Measurements from ENCODE around the gene EXOSC5. TPM values are rescaled to one million over a fixed set of nuclear protein-coding genes. Genes with fewer than 3 reads are reported as not detected.
A peak's percentile ranks its signal among the peaks of the same experiment; 100 is the strongest.

The EXOSC5 gene
- total and polyA plus RNA-seq, 2 experiments from 2014 or later = 13.7 to 21.2 TPM

GRCh38 chr19:41354343-41354953 is 42.7 kb downstream of the EXOSC5 start:
- TF ChIP-seq EZH2 (IDR thresholded peaks at IDR 0.05; ENCODE audit: borderline replicate concordance) (no peak), EZH2phosphoT487 (IDR thresholded peaks at IDR 0.05; ENCODE audit: low read depth, severe bottlenecking, unreplicated experiment) (no peak)
- TF ChIP-seq, protein P1, sequence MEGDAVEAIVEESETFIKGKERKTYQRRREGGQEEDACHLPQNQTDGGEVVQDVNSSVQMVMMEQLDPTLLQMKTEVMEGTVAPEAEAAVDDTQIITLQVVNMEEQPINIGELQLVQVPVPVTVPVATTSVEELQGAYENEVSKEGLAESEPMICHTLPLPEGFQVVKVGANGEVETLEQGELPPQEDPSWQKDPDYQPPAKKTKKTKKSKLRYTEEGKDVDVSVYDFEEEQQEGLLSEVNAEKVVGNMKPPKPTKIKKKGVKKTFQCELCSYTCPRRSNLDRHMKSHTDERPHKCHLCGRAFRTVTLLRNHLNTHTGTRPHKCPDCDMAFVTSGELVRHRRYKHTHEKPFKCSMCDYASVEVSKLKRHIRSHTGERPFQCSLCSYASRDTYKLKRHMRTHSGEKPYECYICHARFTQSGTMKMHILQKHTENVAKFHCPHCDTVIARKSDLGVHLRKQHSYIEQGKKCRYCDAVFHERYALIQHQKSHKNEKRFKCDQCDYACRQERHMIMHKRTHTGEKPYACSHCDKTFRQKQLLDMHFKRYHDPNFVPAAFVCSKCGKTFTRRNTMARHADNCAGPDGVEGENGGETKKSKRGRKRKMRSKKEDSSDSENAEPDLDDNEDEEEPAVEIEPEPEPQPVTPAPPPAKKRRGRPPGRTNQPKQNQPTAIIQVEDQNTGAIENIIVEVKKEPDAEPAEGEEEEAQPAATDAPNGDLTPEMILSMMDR (IDR thresholded peaks at IDR 0.05; ENCODE audit: poor library complexity) = no peak
- no peak for DNase-seq (ENCODE audit: low spot score)
- H3K4me3 ChIP-seq = peak overlapping the region; percentile 80
- peak overlapping the region; percentile 65 for H3K27ac ChIP-seq
- peaks cover 5% of the 10 kb centered on the region for H3K27me3 ChIP-seq
- H3K79me2 ChIP-seq = peaks cover 30% of the 10 kb centered on the region
- no peaks in the 10 kb centered on the region for H3K36me3 ChIP-seq (replicated peaks; ENCODE audit: insufficient read depth, low read depth)
- H3K9me3 ChIP-seq (ENCODE audit: low read depth) = no peaks in the 10 kb centered on the region
- peak overlapping the region; percentile 89 for H3K4me2 ChIP-seq
- peaks cover 10% of the 10 kb centered on the region for H4K20me1 ChIP-seq (ENCODE audit: insufficient read depth, poor library complexity, severe bottlenecking)
- peak overlapping the region; percentile 73 for H2AFZ ChIP-seq
- H3K9me2 ChIP-seq (replicated peaks; ENCODE audit: insufficient read depth) = no peaks in the 10 kb centered on the region
- H3K4me1 ChIP-seq (ENCODE audit: insufficient read depth) = peaks cover 6% of the 10 kb centered on the region
- 90% methylated on average over 23 of the region's 23 CpGs for WGBS (ENCODE audit: low lambda C conversion rate, missing lambda C conversion rate)

DNA sequence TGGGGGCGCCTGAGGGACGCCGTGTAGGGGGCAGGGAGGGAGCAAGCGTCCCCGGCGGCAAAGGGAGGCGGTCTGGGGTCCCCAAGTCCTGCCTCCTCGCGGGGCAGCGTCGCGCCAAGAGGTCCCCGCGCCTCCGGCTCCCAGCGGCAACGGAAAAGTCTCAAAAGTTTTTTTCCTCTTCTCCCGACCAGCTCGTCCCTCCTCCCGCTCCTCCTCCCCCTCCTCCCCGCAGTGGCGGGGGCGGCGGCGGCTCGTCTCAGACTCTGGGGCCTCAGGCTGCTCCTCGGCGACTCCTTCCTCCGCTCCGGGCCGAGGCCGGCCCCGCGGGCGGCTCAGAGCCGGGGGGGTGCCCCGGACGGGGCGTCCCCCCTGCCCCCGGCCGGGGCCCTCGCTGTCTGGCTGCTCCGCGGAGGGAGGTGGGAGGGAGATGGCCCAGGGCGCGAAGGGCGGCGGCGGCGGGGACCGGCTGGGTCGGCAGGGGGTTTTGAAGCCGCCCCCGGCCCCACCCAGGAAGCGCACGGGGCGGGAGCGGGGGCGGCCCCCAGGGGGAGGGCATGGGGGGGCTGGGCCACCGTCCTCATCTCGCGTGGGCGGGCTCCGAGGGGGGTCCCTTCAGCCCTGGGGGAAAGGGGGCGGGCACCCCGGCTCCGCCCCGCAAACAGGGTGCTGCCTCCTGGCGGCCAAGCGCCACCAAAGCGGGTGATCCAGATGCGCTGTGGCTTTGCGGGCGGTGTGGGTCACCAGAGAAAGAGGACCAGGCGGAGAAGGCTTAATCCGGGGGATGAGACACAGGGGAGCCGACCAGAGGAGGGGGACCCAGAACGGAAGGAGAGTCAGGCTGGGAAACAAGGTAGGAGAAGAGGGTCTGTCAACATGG is 43.5 kb downstream of the EXOSC5 start, which contains the start of gene TGFB1:
Gene TGFB1, minus strand, starts transcription at position 457 of the 877 bp plus-strand sequence. CDS start 878 bp downstream, outside the sequence.
- peak within 1 kb of the TSS; percentile 73 for H2AFZ ChIP-seq
- peaks cover 5% of the 10 kb centered on the region for H3K27me3 ChIP-seq
- H4K20me1 ChIP-seq (ENCODE audit: insufficient read depth, poor library complexity, severe bottlenecking) = peaks cover 10% of the 10 kb centered on the region
- no peaks in the 10 kb centered on the region for H3K9me2 ChIP-seq (replicated peaks; ENCODE audit: insufficient read depth)
- H3K79me2 ChIP-seq = peaks cover 35% of the 10 kb centered on the region
- WGBS (ENCODE audit: low lambda C conversion rate, missing lambda C conversion rate) = 2% methylated on average over 25 of the region's 78 CpGs
- H3K36me3 ChIP-seq (replicated peaks; ENCODE audit: insufficient read depth, low read depth) = no peaks in the 10 kb centered on the region
- no peak for TF ChIP-seq EZH2phosphoT487 (IDR thresholded peaks at IDR 0.05; ENCODE audit: low read depth, severe bottlenecking, unreplicated experiment)
- TF ChIP-seq, protein P1 (IDR thresholded peaks at IDR 0.05; ENCODE audit: poor library complexity) = peak; percentile 94
- no peaks in the 10 kb centered on the region for H3K9me3 ChIP-seq (ENCODE audit: low read depth)
- H3K4me1 ChIP-seq (ENCODE audit: insufficient read depth) = peaks cover 6% of the 10 kb centered on the region
- H3K4me2 ChIP-seq = peak within 1 kb of the TSS; percentile 89
- H3K4me3 ChIP-seq = peak within 1 kb of the TSS; percentile 80
- H3K27ac ChIP-seq = peak within 1 kb of the TSS; percentile 65
- DNase-seq (ENCODE audit: low spot score) = peak; percentile 92

- Histone ChIP-seq H4K20me1 (ENCODE audit: insufficient read depth, poor library complexity, severe bottlenecking) (peaks cover 10% of the 10 kb centered on the region), H3K4me3 (peak overlapping the region; percentile 80), H3K27me3 (peaks cover 5% of the 10 kb centered on the region), H2AFZ (peak overlapping the region; percentile 73), H3K4me1 (ENCODE audit: insufficient read depth) (peaks cover 6% of the 10 kb centered on the region), H3K9me3 (ENCODE audit: low read depth) (no peaks in the 10 kb centered on the region), H3K9me2 (replicated peaks; ENCODE audit: insufficient read depth) (no peaks in the 10 kb centered on the region), H3K36me3 (replicated peaks; ENCODE audit: insufficient read depth, low read depth) (no peaks in the 10 kb centered on the region), H3K27ac (peak overlapping the region; percentile 65), H3K4me2 (peak overlapping the region; percentile 89), H3K79me2 (peaks cover 37% of the 10 kb centered on the region)
- WGBS (ENCODE audit: low lambda C conversion rate, missing lambda C conversion rate) = under 1% methylated on average over 56 of the region's 71 CpGs
- DNase-seq (ENCODE audit: low spot score) = peak; percentile 73
- TF ChIP-seq EZH2phosphoT487 (IDR thresholded peaks at IDR 0.05; ENCODE audit: low read depth, severe bottlenecking, unreplicated experiment) (no peak), EZH2 (IDR thresholded peaks at IDR 0.05; ENCODE audit: borderline replicate concordance) (no peak)
- TF ChIP-seq, protein P1 (IDR thresholded peaks at IDR 0.05; ENCODE audit: poor library complexity) = peak; percentile 47
Observed at GRCh38 chr19:41352609-41353465, 44.3 kb downstream of the EXOSC5 start.
